HG02571 (cell line): ENCODE data around the gene TTC7B.

ENCODE experiments used
- ATAC-seq: cut with Tn5 transposase; IDR thresholded peaks from one replicate; pipeline ENCODE4 v1.9.1; 2021; ENCODE audit warnings: mild to moderate bottlenecking, moderate library complexity; ENCODE audit not compliant: unreplicated experiment

Gene TTC7B

DNA sequence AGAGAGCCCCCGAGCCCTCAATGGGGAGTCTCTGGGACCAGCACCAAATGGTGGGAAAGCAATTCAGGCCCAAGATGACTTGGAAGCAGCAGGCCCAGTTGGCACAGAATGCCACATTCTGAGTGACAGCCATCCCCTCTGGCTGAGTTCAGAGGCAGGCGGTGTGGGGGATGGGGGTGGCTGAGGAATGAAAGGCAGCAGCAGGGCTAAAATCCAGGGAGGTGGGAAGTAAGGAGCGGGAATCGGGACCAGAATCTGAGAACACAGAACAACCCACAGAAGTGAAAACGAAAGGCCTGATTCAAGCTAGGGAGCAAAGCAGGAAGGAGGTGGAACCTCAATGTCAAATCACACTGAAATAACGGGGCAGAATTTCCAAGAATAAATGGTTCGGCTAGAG is 248.2 kb downstream of the TTC7B start:
- no peak for ATAC-seq

DNA sequence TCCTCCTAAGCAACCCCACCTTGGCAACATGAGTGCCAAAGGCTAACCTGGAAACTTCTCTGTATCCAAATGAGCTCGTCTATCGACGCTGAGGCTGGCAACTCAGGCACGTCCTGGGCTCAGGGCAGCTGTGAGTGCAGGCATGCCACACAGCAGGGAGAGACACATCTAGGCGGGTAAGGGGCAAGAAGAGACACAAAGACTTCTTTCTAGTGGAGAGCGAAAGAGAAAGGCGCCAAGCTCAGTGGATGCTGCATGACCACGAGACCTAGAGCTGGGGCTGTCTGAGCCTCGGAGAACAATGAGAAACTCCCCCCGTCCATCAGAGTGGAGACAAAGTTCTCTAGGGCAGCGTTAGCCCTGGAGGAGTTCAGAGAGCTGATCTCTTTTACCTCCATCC is 249.0 kb downstream of the TTC7B start:
- ATAC-seq = no peak

DNA sequence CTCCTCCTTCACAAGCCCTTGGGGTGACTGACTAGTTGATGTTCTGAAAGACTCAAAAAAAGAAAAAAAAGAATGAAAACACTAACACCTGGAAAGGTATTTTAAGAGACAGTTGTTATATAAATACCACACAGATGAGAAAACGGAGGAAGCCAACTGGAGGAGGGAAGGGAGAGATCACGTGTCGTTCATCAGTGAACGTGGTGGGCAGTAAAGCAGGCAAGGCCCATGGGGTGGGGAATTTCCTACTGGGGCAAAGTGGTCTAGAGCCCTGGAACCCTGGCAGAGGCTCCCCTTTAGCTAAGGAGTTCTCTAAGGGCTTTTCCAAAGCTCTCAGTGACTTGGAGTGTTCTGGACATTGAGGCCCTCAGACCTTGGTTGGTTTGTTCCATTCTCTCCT is 249.7 kb downstream of the TTC7B start:
- no peak for ATAC-seq

DNA sequence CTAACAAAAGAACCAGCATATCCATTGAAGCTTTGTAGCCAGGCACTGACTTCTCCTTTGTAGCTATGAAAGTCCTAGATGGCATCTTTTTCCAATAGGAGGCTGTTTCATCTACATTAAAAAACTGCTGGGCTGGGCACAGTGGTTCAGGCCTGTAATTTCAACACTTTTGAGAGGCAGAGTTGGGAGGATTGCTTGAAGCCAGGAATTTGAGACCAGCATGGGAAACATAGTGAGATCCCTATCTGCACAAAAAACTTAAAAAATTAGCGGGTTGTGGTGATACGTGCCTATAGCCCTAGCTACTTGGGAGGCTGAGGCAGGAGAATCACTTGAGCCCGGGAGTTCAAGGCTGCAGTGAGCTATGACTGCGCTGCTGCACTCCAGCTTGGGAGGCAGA is 251.7 kb downstream of the TTC7B start:
- no peak for ATAC-seq

DNA sequence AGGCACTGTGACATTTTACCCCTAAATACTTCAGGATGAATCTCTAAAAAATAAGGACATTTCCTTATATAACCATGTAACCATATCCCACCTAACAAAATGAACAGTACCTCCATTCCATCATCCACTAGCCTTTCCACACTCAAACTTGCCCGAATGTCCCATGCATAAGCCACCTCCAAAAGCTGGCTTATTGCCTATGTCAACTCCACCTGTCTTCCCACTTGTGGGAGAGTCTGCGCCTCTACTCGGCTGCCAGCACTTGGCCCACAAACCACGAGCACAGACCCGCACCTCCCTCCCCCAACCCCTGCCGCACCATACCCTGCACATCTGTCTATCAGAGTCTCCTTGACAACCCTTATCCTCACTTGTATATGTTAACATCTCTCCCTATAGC is 253.6 kb downstream of the TTC7B start:
- no peak for ATAC-seq

DNA sequence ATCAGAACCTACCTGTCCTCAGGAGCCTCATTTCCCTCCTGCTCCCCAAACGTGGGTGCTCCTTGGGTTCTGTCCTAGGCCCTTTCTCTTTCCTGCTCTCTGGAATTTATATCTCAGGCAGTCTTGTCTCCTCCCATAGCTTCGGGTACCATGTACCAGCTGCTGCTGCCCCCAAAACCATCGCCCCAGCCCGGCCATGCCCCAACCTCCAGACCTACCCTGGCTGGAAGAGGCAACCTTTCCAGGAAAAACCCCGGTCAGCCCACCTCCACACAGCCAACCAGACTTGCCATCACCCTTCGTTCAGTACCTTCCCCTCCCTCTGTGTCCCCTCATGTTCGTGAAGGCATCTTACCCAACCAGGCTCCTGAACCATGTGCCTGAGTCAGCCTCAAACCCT is 254.3 kb downstream of the TTC7B start:
- ATAC-seq = no peak

DNA sequence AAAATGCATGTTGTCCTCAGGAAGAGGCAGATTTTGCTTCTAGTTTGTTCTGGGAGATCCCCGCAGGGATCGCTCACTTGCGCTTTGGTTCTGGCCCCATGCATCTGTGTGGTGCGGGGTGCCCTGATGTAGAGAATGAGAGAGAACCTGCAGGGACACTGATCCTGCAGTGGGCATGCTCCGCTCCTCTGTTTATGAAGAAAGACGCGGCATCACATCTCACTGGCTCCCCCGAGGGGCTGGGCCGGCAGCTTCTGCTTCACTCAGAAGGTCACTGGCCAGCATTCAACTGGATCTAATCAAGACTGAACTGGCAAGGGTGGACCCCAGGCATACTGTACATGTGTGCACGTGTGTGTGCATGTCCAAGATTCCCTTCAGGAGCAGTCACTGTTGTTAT is 255.2 kb downstream of the TTC7B start:
- ATAC-seq = no peak

DNA sequence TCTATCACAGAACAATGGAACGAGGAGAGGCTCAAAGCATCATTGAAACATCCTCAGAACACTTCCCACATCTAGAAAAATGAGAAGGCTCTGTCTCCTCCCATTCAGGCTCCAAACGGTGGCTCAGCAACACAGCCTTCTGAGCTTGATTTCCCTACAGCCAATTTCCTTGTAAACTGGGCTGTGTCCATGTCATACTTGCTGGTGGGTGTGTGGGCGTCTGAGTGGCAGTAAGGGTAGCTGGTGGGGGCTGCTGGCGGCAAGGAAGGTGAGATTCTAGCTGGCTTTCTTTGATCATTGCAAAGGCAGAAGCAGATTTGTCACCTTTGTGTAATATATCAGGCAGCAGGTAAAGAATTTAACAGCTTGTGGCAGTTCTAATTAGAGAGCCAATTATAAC is 255.7 kb downstream of the TTC7B start:
- no peak for ATAC-seq

DNA sequence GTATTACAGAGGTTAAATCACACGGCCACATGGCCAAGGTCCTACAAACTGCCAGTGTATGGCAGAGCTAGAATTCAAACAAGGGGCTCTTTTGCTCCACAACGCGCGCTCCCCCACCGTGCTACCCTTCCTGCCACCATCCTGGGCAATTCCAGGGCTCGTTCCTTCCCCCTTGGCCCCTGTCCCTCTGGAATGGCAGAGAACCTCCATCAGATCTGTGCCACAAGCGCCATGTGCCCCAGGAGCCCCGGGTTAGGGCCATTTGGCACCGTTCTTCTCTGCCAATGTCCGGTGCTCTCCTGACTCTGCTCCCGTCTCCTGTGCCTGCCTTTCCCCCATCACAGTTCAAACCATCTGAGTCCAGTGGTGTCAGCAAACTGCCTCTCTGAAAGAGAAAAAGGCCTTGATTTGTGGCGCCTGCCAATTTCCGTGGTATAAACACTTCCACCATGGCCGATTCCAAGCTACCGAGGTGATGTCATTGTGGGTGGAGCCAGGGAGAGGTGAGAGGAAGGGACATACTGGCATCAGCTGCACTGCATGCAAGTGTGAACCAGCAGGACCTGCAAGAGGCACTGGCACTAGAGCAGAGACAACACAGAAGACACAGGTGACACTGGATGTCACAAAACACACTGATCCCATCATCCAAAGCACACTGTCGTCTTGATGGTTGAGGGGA is 256.3 kb downstream of the TTC7B start:
- no peak for ATAC-seq

DNA sequence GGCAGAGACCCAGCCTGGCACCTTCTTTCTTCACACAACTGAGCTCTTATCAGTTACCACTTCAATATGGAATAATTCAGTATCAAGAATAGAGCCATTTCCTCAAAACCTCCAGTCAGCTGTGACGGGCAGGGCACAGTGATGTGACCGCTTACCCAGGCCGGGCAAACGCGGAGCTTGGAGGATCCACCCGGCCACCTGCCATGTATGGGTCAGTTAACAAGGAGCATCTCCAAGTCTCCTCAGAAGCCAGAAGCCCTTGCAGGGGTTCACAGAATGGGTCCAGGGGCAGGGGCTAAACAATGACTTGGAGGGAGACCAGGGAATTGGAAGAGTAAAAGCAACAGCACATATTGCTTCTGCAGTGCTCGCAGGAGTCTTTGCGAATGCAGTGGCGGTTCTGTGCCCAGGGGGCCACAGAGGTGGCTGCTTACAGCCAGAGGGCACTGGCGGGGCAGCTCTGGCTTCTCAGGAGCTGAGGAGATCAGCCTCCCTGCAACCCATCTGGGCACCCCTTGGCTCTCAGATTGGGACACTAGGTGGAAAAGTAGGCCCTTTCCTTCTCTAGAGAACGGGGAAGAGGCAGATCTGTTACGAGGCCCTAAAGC is 257.1 kb downstream of the TTC7B start:
- ATAC-seq = no peak

DNA sequence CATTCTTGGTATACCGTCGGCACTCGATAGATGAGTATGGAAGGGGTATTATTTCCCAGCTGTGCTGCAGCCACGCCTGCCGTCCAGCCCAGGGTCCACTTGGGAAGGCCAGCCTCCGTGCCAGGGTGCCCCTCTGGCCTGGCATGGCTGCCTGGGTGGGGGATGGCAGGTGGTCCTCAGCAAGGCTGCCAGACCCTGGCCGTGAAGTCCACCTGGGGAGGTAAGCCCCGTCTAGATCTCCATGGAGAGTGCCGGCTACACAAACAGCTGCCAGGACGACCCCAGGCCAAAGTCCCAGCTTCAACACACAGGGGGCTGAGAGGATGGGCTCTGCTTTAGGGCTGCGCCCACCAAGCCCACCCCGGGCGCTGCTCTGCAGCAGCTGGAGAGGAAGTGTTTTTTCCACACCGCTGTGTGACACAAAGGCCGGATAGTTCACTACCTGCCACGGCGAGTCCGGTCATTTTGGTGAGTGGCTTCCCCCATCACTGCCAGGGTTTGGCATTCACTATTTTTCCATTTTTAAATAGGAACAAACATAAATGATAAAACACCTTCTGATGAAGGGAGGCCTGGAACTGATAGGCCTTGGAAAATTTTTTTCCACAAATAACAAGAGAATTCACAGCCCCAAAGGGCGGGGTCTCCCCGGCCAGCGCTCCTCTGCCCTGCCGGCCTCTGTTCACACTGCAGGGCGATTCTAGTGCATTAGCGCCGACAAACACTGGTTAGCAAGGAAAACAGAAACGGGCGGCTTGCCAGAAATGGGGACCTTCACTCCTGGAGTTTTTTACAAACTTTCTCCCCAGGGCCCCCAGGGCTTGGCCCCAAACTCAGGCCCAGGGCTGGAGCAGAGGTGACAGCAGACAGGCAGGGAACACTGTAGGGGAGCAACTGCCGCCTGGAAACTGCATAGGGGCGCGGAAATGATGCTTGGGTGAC is 257.9 kb downstream of the TTC7B start:
- no peak for ATAC-seq

DNA sequence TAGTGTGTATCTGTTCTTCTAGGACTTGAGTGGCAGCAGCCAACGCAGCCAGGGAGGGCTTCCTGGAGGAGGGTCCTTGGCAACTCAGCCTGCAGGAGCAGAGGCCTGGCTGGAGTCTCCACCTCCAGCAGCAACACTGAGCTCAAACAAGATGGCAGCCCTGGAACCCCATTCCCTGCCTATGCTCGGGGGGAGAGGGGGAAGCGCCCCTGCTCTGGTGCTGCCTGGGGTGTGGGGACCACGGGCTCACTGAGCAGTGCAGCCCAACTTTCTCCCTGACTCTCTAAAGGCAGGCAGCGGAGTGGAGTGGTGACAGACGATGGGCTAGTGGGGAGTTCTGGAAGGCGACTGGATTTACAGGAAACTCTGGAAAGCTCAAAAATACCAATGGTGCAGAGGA is 258.7 kb downstream of the TTC7B start:
- no peak for ATAC-seq

DNA sequence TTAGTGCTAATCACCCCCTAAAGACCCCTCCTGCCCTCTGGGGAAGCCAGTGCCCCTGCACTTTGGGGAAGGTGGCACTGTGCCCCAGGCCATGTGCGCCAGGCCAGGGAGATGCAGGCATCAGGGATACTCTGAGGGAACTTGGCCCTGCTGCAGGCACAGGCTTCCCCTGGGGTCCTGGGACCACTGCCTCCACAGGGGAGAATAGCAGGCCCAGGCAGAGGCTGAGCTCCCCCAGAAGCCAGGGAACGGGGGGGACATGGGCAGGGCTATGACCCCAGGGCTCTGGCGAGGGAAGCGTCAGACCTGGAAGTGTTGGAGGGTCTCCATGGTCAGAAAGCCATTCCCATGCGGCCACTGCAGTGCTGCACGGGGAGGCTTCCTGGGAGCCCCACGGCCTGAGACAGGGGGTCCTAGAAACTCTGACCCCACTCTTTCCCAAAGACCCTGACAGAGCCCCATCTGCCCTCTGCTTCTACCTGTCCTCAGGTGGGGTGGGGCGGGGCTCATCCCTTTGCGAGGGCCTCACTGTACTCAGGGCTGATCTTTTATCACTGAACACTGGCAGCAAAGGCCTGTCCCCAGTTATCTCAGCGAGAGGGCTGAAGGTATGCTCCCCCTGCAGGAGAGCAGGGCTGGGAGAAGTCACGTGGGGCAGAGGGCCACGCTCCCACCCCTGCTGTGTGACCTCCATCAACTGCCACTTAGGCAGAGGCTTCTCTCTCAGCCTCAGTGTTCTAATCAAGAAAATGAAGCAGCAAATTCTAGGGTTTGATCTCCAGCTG is 259.4 kb downstream of the TTC7B start:
- no peak for ATAC-seq

DNA sequence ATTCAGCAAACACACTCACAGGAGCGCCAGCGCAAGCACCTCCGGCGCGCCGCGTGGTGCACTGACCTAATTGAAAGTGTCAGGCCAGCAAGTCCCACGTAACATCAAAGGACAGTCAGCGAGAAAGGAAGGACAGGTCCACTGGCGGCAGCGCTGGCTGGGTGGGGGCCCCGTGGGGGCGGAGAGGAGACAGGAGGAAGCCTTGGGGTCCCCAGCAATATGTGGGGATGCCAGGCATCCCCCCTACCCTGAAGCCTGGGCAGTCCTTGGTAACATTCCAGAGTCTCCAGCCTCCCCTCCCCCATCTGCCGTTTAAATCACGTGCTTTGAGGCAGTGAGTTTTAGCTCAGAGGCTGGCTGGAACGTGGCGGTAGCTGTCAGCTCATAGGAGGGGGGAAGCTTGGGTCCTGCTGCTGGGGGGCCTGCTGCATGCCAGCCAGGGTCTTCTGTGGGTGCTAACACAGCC is 260.2 kb downstream of the TTC7B start:
- ATAC-seq = no peak

DNA sequence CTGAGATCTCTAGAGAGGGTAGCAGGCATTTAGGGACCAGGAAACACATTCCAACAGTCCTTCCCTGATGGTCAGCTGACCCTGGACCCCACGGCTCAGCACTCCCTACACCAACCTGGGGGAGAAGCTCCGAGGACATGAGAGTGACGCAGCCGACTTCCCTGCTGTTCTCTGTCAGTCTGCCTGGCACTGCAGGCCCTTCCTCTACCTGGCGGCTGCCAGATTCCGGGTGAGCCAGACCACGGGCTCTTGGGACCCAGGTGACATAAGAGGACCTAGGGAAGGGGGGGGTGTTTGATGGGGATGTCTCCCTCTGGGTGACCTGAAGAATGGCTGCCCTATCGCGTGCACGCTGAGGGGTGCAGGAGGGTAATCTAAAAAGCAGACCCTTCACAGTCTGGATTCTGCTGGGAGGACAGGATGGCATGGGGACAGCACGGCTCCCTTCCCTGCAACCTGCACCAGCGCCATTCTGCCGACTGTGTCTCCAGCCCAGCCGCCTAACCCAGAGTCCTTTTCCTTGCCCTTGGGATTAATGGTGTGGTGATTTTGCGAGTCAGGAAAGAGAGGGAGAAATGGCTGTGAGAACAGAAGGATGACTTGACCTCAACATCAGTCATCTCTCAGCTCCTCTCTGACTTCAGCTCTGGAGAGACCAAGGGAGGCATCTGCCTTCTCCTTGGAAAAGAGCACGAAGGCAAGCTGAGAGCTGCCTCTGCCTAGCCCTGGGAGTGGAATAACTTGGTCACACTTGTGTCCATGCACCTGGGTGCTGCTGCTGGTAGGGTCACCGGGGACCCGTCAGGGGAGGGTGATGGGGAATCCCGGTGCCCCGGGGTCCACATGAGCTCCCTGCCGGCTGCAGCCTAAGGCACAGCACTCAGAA is 260.9 kb downstream of the TTC7B start:
- no peak for ATAC-seq

DNA sequence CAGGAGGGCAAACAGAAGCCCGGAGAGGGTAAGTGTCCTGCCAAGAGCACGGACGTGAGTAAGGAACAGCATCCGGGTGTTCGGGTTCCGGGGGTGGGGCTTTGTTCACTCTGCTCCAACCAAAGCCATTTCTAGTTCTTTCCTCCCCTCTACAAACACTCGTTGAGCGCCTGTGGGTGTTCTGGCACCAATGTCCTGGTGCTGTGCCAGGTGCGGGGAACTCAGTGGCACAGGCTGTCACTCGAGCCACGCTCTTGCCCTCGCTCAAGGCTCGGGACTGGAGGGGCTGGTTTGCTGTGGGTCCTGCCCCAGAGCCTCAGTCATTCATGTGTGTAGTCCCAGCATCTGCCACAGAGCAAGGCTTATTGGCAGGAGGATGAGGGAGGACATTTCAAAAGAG is 261.9 kb downstream of the TTC7B start:
- ATAC-seq = no peak

DNA sequence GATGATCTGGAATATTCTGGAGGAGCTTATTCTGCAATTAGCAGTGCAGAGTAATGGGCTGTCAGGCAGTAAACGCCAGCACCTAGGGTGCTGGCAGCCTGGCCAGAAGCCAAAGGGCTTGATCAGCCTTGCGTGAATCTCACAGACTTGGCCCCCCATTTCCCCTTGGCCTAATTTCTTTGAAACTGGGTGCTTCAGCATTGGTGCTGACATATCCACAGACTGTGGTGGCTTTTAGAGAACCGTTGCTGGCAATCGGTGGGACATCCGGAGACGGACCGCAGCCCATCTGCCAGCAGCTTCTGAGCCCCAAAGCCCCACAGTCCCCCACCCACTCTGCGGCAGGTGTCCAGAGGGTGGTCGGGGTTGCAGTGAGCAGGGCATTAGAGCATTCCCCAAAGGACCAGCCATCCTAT is 262.3 kb downstream of the TTC7B start:
- no peak for ATAC-seq

DNA sequence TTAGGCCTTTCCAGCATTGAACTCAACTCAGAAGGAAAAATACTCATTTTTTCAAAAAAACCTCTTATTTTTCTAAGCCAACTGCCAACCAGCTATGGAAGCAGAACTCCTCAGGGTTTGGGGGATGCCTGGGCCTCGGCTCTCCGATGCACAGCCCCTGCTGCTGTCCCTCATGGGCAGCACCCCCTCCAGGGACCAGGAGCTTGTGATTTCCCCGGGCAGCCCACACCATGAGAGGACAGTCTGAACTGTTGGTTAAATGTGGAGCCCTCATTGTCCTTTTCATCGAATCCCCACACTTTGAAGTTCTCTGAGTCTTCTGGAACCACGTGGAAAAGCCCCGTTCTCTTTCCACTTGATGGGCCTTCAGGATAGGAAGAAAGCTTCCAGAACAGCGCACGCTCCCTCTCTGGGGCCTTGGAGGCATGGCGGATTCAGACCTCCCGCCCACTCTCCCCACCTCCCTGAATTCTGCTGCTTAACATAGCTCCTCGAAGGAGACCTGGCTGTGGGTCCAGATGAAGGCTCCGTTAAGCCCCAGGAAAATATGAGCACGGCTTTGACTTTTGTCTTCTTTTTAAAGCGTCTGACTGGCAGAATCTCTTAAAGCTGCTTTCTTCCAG is 262.8 kb downstream of the TTC7B start:
- ATAC-seq = no peak

DNA sequence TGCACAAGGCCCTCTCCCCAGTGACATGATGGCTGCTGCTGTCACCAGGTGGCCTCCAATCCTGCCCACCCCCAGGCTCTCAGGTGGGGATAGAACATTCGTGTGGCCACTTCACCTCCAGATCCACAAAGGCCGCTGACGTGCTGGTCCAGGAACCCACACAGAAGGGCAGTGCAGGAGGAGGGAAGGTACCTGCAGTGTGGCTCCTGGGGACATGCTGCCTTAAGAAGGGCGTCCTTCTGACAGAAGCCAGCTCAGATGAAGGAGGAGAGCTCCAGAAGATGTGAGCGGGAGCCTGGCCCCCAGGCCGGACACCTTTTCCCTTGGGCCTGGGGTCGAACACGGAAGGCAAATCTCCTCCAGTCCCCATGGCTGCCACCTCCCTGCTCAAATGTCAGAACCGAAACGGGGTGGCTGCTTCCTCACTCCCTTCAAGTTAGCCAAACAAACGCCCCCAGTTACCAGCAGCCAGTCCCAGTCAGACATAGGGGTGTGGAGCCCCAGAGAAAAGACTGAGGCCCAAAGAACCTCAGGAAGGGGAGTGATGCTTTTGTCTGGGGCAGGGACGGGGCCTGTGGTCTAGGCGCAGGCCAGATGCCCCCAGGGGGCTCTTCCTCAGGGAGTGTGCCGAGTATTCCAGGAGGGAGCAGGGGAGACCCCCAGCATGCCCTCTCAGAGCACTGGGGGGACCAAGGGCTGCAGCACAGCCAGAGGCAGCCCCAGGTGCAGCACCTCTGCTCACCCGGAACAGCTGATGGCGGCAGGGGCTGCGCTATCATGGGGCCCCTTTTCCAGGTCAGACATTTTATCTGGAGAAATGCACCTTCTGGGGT is 263.5 kb downstream of the TTC7B start:
- ATAC-seq = no peak
